Measurements from ENCODE around the gene CAMTA1.

CAMTA1 gene

DNA sequence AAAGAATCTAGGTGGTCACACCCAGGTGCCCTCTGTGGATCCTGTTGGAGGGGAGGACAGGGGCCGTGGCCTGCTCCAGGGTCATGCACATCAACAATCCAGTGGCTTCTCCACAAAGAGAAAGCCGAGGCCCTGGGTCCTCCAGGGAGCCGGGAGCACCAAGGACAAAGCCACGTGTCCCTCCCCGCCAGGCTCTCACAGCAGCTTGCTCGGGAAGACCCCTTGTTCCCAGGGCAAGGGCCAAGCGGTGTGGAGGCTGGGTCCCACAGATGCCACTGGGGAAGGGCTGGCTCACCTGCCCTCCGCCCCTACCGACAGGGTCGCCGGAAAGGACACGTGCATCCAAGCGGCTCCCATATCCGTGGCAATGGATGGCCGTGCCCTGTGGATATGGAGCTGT lies 793.0 kb downstream of the CAMTA1 start:
- no peak for DNase-seq

DNA sequence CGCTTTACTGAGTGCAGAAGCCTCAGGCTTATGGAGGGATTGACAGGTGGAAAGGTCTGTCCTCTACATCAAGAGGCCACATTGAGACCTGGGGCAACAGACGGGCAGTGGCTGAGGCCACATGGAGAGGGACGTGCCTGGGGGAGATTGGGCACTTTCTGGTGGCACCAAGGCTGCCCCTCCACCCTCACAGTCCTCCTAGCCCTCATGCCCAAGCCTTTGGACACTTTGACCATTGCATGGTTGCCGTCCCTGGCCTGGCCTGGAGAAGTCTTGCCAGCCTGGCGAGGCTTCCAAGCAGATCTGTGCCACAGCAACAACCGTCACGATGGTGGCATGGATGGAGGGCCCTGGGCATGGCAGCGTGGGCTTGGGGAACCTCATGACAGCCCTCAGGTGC lies 793.8 kb downstream of the CAMTA1 start:
- DNase-seq = no peak

DNA sequence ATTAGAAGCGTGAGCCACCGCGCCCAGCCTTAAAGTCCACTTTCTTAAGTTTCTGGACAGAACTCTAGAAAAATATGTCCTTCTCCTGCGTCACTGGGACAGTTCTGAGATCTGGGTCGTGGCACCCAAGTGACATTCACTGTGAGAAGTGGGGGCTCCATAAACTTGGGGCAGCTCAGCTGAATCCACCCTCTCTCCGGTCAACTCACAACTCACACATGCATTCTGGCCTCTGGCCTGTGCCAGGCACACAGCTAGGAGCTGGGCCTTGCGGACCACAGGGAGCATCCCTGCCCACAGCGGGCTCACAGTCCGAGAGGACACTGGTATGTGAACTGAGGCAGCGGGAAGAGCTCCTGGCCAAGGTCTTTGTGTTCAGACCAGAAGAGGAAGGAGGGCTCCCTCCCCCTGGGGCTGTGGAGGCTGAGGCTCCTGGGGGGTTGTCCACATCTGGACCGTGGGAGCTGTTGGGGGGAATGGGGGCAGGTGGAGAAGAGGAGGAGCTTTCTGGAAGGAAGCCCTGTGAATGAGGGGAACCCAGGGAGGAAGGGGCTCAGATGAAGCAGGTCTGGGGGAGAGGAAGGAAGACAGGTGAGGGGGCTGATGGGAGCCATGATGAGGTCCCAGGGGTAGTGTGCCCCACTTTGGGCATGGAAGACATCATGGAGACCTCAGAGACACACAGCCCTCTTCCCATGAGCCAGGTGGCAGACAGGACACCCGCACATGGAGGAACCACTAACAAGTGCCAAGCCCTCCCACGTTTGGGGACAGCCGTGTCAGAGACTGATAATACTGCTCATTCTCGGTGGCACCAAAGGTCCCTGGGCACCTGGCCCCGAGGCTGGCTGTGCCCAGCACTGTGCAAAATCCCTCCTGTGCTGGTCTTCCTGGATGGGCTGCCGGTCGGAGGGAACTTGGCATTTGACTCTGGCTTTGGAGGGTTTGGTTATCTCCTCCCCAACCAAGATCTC lies 794.9 kb downstream of the CAMTA1 start:
- no peak for DNase-seq

DNA sequence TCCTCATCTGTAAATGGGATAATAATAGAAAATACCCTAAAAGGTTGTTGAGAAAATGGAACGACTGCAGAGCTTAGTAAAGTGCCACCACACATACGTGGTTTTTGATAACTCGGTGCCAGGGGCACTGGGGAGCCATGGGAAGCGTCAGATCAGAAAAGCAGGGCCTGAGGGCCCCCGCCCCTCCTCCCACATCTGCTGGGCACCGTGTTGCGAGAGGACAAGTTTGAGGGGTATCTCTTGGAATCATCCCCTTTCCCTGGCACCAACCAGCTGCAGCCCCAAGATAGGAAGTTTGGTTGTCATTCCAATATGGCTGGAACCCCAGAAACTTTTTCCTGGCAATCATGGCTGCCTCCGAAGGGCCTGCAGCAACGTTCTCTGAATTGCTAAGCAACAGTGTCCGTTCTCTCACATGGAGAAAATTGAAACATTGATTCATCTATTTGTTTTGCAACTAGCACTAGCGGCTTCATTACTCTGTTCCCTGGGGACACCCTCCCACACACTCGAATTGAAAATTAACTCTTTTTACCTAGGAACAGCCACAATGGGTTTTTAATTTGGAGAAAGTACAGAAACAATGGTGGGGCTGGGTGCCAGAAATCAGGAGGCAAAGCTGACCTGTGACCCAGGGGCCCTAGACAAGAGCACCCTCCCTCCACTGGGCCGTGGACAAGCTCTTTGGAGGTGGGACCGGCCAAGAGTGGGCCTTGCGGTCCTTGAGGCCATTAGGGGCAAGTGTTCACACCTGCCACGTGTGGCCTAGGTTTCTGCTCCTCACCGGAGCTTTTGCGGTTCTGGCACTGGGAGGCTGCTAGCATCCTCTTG lies 795.9 kb downstream of the CAMTA1 start:
- DNase-seq = peak; percentile 62

DNA sequence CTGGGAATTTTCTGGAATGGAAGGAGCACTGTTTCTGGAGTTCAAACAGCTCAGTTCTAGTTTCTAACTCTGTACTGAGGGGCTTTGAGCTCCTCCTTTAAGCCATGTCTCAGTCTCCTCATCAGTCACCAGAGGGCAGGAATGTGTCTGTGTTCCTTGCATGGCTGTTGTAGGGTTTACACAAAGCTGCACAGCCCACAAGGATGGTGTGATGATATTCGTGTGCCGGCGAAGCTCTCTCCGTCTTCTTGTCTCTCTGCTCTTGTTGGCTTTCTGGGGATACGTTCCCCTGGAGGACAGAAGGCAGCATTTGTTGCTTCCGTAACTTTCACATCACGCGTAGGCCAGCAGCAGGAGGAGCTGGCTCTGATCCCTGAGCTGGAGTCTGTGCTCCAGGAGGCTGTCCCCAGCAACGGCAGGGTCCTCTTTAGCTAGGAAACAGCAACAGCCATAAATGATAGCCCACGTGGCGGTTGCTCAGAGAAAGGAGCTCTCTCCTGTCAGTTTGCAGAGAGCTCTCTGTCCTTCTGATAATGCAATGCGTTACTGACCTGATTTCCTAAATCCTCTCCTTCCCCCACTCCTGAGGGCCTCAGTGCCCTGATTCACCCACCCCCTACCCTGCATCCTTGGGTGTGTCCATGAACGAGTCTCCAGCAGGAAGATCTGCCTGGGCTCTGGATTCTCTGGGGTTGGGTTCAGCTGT lies 796.7 kb downstream of the CAMTA1 start:
- no peak for DNase-seq

DNA sequence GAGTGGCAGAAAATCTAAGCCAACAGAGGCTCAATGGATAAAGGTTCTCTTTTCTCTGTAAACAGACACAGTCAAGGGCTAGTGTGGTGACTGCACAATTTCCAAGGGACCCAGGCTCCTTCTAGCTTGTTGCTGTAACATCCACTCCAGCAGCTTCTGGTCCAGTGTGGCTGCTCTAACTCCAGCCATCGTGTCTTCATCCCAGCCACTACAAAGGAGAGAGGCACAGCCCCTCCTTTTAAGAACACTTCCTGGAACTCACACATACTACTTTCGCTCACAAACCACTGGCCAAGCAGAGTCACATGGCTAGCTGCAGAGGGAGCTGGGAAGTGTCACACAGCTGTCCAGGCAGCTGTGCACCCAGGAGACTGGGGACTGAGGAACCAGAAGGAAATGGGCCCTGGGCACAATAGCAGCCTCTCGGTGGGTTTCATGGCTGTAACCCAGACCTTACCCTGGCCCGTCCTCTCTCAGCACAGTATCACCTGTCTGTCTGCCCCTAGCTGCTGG lies 797.3 kb downstream of the CAMTA1 start:
- DNase-seq = no peak

DNA sequence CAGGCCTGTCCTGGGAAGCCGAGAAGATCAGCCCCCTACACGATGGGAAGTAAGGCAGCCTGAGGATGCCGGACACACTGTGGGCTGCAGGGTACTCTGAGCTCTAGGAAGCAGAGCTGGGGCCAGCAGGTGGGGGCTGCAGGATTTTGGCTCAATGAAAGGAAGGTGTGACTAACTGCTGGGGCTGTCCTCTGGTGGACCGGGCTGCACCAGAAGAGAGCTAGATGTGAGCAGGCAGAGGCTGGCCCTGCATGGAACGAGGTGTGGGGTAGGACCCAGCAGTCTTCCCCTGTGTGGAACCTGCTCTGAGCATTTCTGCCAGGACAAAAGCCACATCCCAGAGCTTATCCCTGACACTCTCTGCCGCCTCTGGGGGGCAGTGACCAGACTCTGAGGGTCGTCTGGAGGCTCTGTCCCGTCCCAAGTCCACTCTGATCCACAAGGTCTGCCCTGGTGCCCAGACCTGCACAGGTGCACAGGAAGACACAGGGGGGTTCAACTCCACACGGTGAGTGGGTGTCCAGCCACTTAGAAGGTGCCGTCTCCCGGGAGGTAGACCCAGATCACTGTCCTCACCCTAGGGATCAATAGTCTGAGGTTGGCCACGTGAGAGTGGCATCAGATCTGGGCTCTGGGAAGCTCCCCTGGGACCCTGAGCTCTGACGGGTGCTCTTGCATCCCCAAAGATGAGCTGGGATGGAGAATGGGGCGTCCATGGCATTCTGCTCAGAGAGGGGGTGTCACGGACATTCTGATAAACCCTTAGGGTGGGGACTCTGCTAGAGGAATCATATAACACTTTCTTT lies 798.2 kb downstream of the CAMTA1 start:
- no peak for DNase-seq

DNA sequence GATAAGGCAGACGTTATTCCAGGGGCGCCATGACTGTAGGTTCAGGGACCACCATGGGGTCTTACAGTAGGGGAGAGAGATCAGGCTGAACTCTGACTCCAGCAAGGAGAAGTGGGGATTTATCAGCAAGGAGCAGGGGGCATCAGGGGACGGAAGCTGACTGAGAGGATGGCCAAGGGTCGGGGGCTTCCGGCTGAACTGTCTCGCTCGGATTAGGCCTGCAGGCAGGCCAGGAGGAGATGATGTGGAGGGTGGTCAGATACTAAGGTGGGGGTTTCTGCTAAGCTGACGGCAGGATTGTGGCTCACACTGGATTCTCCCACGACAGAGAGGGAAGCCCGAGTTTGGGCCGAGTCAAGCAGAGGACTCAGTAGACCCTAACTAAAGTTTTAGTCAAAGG lies 798.9 kb downstream of the CAMTA1 start:
- DNase-seq = no peak

DNA sequence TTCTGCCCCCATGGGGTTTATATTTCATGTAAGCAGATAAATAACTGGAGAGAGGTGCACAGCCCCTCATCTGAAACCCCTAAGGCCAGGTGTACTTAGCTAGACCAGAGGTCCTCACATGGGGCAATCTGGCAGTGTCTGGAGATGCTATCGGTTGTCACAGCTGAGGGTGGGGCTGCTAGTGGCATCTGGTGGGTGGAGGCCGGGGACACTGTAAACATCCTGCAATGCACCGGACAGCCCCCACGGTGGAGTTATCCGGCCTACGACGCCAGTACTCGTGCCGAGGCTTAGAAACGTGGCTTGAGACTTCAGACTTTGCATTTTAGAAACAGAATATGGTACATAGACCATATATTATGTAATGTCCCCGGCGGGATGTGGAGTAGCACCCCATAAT lies 799.4 kb downstream of the CAMTA1 start:
- no peak for DNase-seq

DNA sequence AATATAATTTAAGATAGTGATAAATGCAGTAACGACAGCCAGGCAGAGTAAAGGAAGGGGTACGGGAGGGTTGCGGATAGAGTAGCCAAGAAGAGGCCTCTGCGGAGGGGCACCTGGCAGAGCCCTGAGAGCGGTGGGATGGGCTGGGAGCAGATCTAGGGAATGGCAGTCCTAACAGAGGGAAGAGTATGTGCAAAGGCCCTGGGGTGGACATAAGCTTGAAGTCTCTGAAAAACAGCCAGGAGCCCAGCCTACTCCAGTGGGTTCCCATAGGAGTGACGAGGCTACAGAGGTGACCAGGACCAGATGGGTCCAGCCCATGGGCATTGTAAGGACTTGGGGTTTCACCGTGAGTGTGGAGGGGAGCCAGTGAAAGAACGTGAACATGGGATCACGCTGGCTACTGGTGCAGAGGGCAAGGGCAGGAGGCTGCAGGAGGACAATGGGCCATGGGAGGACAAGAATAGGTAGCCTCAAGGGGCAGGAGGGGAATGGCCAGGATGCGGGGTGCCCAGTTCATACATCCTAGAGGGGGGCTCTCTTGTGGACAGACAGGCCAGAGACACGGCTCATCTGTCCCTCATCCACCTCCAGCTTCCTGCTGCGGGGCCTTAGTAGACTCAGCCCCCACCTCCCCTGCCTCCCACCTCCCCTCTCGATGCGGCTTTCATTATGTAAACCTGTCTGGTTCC lies 800.1 kb downstream of the CAMTA1 start:
- DNase-seq = no peak

DNA sequence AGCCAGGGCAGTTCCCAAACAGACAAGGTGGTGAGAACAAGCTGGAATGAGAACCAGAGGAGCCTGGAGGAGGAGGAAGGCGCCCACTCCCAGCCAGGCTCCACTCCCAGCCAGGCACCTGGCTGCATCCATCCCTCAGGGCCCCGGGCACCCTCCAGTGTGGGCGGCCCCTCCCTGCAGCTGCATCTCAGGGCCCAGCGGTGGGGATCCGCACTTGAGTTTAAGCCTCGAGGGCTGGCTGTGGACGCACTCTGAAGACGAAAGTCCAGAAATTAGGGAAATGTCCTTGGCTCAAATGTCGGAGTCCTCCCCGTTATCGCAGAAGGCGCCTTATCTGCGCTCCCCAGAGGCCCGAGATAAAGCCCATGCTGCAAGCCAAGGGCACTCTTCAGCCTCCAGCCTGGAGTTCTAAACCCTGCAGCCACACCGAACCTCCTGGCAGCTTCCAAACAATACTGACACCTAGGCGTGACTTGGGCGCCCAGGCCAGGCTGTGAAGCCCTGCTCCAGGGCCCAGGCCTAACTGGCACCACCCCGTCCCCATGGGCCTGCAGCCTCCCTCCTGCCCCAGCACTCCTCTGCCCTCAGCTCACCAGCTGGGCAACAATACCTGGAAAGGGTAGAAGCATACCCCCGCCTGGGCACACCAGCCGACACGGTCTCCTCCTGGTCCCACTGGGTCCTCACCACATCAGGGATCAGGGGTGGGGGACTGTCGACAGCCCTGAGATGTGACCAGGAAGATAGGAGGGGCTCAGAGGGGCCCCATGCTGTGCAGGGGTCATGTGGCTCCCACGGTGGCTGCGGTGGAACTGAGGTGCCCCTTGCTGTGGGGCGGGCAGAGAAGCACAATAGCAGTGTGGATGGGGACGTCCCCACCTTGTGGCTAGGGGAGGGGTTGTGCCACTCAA lies 801.0 kb downstream of the CAMTA1 start:
- peak; percentile 48 for DNase-seq

DNA sequence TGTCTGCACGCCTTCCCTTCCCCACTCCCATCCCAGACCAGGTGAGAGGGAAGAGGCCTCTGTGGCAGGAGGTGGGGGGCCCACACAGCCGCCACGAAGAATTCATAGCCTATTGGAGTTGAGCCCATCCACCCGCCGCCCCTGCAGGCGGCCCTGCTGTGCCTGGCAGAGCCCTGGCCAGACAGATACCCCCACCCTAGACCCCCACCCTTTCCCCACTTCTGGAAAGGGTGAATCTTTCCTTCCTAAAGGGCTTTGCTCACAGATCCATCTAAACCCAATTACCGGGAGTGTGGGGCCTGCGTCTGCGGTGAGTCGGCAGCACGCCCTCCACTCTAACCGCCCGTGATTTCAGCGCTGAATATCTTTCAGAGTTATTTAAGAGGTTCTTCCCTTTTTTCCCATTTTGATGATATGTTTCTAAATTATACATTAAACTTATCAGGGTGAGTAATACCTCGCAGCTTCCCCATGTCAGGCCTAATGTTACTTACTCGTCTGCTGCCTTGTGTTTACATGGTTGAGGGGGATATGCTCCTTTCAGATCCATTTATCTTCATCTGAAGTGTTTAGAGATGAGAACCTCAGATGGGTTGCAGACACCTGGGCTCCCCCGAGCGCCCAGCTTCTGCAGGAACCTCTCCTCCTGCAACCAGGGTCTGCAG lies 802.0 kb downstream of the CAMTA1 start:
- DNase-seq = no peak

DNA sequence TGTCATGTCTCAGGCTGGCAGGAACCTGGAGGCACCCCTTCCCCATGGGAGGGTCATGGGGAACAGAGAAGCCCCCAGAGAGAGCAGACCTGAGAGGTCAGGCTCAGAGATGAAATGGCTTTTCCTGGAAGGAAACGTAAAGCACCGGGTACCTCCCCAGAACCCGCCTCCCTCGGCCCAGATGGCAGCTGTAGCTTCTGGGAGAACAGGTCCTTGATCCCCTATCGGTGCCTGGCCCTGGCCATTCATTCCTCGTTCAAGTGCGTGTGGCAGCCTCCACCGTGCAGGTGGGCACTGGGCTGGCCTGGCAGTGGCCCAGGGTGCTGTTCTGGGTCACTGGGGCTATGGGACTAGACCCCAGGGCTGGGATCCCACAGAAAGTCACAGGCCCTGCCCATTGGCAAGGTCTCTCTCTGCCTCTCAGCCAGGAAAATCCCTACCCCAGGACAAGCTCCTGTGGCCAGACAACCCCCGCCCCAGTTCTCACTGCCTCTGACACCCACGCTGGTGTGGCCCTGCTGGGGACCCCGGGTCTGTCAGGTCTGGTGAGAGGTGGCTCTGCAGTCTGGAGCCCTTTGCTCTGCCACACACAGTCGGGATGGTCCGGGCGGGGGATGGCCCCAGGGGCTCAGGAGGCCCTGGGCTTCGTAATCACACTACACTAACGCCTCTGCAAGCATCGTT lies 802.7 kb downstream of the CAMTA1 start:
- DNase-seq = no peak

DNA sequence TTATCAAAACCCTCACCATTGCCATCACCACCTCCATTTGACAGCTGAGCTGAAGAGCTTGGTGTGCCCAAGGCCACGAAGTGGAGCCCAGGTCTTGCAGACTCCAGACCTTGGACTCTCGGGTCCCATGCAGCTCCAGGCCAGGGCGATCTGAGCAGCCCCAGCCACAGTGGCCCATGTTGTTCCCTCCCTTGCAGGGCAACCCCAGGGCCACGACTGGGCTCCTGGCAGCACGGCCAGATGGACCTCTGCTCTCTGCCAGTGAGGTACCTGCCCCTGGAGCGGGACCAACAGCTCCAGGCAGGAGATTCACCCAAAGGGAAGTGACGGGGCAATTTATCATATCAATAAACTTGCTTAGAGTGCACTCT lies 803.2 kb downstream of the CAMTA1 start:
- no peak for DNase-seq

DNA sequence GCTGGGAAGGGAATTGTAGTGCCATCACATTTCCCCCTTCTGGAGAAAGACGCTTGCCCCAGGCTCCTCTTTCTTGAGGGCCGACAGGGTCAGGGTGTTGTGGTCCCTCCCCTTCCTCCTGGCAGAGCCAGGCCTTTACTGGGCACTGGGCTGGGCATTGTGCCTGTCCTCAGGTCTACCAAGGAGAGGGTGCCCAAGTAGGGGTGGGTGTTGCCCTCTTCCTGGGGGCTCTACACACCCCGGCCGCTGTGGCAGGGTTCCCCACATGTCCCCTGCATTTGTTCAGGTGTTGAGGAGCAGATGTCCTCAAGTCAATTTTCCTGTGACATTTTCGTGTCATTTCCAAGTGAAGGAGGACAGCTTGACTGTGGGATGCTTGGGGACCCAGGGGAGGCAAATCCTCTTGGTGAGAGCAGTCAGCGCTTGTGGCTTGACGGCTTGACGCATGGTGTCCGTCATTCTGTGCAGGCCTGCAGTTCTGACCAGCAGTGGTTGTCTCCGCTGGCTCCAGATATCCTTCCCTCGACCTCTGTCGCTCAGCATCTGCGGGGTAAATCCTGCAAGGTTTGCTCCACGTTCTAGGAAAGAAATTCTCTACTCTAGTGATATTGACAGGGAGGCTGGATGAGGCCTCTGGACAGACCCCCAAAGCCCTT lies 804.0 kb downstream of the CAMTA1 start:
- no peak for DNase-seq

DNA sequence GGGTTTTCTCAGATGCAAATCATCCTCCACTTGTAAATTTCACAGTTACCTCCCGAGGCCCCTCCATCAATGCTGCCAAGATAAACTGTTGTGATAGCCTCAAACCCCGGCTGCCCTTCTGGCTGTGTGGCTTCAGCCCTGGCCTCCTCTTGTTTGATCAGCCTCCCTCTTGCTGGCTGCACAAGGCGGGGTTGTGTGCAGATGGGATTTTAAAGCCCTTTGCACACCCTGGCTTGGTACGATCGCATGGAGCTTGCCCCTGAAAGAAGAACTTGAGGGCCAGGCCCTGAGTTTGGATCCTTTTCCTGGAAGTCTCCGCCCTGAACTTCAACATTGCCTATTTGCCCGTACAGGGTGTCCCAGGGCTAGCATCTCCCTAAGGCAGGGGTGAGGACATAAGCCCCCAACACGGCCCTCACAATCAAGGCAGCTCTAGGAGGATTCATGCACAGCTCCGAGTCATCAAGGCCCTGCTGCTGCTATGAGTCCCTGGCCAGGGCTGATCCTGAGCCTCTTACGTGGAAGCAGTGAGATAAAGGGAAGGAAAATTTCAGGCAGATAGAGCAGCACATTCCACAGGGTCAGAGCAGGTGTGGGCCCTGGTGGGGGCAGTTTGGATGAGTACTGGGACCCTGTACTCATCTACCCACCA lies 804.6 kb downstream of the CAMTA1 start:
- no peak for DNase-seq

DNA sequence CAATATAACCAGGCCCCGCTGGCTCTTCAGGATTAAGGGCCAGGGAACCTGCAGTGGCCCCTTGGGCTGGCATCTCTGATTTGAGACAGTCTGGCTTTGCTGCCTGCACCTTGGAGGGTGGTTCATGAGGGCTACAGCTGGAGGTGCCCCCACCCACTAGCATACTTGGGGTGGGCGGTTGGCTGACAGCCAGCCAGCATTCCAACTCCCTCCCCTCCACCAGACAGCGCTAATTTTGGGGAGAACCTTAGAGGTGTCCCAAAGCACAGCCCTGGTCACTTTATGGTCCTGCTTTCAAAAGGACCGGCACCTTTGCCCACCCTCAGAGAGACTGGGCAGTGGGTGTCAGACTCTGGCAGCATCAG lies 805.2 kb downstream of the CAMTA1 start:
- no peak for DNase-seq

DNA sequence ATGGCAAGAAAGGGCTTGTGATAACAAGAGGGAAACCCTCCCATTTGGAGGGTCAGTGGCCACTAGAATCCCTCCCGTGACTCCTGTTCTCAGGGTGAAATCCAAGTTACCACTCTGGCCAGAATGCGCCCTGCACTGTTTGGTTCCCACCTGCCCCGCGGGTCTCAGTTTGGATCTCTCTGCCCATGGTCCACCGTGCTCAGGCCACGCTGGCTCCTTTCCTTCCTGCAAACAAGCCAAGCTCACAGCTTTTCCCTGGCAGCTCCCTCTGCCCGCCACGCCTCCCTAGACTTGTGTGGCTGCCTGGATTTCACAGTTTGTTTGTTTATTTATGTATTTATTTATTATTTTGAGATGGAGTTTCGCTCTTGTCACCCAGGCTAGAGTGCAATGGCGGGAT lies 806.3 kb downstream of the CAMTA1 start:
- DNase-seq = no peak

All from NCI-H345 (cell line).